GM12891 (cell line): ENCODE data around the gene GIT1.

Experiments
- PAX5 ChIP-seq: IDR thresholded peaks from 2 replicates; pipeline ENCODE4 v1.6.1; 2011; ENCODE audit warnings: low read length, moderate library complexity, mild to moderate bottlenecking; ENCODE audit not compliant: insufficient read depth, severe bottlenecking
- POLR2A ChIP-seq: IDR thresholded peaks from 2 replicates; pipeline ENCODE4 v1.6.1; 2011; ENCODE audit warnings: low read depth, low read length, control low read depth
- POLR2AphosphoS5 ChIP-seq: IDR thresholded peaks from 2 replicates; pipeline ENCODE4 v1.6.1; 2011; ENCODE audit warnings: low read depth, low read length, control low read depth
- SPI1 ChIP-seq: IDR thresholded peaks from 2 replicates; pipeline ENCODE4 v1.6.1; 2011; ENCODE audit warnings: low read depth, low read length, control low read depth
- TAF1 ChIP-seq: IDR thresholded peaks from 2 replicates; pipeline ENCODE4 v1.6.1; 2011; ENCODE audit warnings: low read depth, low read length, control low read depth

DNA sequence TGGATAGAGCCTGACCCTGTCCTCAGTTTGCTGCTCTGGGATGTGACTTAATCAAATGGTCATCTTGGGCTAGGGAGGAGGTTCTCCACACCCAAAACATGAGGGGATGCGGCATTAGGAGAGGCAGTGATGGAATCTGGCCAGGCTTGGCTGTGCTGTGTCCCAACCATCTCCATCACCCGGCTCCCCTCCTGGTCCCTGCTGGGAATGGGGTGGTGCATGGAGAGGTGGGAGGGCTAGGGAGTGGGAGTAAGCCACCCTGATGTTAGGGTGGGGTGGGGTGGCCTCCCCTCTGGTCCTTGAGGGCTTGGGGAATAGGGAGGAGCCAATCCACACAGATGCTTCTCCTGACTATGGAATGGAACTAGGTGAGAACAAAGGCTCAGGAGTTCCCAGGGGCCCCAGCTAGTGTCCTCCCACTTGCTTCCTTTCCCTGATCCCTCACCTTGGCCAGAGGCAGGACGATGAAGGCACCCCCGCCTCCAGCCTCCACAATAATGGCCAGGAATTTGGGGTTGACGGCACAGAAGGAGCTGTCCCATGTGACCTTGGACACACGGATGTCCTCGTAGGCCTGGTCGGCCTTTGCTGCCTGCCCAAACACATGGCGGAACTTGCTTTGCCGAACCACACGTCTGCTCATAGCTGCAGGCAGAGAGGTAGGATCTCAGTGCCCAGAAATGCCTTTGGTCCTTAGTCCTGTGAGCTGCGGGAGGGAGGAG is 31.5 kb upstream of the GIT1 start:
- no peak for TF ChIP-seq POLR2A
- no peak for TF ChIP-seq POLR2AphosphoS5
- no peak for TF ChIP-seq TAF1
- TF ChIP-seq PAX5: no peak
- no peak for TF ChIP-seq SPI1
